ENCODE data around the gene CCDC33.

CCDC33 gene

DNA sequence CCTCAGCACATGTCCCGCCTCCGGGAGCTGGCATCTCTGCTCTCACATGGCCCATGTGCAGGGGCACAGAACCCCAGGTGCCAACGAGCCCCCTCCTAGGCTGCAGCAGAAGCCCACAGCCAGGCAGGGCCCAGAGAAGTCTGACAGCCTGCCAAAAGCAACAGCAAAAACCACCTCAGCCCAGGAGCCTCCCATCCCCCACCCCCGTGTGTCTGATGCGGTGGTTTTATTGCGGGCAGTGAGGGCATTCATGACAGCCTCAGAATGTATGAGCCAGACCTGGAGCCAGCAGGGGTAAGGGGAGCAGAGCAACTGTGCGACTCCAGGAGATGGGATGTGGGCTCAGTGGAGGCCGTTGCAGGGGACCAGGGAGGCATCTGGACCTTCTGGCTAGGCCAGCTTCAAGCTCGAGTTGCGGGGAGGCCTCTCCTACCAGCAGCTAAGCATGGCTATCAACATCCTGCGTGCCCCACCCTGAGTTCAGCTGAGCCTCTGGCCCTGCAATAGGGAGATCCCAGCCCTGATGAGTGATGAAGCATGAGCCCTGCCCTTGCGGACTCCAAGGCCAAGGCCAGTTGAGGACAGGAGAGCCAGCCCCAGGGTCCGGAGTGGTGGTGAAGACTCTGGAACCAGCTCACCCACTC lies 78.8 kb downstream of the CCDC33 start:
- no peak for DNase-seq (ENCODE audit: low spot score)

DNA sequence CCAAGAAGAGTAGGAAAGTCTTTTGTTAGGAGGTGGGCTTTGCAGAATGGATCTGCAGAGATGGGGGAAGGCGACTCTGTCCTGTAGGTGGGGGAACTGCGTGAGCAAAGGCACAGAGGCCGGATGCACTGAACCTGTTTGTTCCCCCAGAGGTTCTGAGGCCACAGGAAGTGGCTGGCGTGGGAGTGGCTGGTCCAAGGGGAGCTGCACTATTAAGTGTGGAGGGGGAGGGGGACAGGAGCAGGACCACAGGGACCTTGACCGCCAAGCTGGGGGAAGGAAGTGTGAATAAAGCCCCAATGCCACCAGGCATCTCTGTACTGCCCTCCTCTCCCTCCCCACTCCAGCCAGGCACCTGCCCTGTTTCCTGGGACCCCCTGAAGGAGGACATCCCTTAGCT lies 79.5 kb downstream of the CCDC33 start:
- no peak for DNase-seq (ENCODE audit: low spot score)

DNA sequence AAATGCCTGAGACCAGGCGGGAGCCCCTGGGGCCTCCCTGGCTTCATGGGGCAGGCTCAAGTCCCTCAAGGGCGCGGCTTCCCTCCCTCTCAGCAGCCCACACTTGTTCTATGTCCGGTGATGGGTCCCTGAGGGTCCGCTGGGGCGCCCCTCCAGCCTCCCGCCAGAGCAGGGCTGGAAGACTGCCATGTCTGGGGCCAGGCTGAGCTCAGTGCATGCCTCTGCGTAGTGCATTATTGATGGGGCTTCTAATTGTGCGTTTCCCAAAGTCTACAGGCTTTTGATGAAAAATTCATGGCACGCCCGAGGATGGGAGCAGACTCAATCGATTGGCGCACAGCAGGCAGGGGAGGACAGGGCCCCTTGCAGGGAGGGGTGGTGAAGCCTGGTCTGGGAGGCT lies 80.0 kb downstream of the CCDC33 start:
- no peak for DNase-seq (ENCODE audit: low spot score)

DNA sequence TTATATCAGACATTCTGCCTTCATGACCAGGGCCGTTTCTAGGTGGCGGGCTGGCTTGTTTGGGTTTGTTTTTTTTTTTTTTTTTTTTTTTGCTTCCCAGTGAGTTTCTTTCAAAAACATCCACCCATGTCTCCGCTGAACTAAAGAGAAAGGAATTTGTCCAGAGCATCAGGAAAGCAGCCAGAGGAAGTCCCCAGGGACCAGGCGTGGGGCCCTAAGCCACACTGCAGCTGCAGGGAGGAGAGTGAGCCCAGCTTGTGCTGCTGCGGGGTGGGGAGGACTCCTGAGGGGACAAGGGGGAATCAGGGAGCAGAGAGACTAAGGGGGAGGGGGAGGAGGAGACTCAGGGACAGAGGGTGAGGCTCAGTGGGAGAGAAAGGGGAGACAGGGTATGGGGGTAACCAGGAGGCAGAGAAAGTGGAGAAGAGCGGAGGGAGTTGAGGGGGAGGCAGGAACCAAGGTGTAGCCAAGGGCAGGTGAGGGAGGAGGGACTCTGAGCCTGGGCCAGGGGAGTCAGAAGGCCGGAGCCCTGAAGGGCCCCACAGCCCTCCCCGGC lies 81.8 kb downstream of the CCDC33 start:
- no peak for DNase-seq (ENCODE audit: low spot score)

DNA sequence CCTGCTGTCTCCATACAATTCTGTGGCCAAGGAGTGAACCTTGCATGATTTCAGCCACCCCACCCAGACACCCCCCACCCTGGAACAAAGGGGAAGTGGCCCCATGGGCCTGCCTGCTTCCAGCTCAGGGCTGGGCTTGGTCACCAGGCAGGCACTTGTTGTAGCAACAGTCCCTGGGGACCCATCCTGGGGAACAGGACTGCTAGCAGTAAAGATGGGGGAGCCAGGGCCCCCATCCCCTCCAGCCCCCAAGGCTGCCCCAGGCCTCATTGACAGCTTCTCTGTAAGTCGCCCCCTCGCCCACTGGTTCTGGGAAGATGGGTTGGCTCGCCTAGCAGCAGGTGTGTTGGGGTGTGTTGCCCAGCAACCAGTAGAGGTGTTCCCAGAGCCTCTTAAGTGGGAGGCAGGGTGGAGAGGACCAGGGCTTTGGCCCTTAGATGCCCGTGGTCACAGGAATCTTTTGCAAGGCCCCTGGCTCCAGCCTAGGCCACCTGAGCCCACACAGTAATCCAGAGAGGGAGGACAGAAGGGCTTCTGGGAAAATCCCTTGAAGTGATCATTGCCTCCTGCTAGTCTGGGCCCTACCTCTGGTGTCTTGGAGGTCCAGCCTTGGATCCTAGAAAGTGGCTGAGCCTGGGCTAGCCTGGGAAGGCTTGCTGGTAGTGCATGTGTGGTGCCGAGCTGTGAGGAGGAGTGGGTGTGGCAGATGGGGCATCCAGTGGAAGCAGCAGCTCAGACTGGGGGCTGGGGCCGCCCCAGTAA lies 82.4 kb downstream of the CCDC33 start:
- no peak for DNase-seq (ENCODE audit: low spot score)

DNA sequence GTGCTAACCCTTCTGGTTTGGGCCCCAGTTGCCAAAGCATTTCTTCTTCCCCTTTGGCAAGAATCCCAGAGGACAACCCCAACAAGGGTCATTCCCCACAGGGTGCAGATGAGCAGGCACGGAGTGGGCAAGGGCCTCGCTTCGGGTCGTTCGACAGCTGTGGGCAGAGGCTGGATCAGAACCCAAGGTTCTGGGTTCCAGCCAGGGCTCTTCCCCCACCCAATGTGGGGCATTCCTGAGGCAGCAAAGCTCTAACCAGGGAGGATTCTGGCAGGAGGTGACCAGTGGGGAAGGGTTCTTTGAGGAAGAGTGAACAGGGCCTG lies 83.0 kb downstream of the CCDC33 start:
- DNase-seq (ENCODE audit: low spot score) = no peak

DNA sequence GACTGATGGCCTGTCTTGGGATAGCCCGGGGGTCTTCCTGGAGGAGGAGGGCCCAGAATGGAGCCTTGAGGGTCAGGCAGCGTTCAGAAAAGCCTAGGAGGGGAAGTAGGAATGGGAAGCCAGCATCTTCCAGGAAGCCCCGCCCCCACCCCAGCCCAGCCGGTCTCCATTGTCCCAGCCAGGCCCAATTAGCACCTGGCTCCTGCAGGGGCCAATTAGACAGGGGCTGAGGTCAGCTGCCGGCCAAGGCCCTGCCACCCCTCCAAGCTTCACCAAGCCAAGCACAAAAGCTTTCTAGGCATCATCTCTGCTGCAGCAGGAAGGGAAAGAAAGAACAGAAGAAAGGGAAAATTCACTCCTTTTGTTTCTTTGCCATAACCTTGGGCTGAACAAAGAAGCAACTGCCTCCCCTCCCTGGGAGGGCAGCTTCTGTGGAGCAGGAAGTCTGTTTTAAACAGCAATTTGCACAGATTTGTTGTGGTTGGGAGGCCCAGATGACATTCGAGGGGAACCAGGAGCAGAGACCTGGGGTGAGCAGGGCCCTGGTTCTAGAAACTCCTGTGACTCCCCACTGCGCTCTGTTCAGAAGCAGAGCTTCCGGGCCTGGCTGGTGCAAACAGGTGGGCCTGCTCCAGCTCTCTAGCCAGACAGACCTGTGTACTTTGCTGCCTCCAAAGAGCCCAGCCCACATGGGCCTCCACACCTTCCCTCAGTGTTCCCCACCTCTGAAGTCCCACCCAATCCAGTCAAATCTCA lies 83.6 kb downstream of the CCDC33 start:
- no peak for DNase-seq (ENCODE audit: low spot score)

DNA sequence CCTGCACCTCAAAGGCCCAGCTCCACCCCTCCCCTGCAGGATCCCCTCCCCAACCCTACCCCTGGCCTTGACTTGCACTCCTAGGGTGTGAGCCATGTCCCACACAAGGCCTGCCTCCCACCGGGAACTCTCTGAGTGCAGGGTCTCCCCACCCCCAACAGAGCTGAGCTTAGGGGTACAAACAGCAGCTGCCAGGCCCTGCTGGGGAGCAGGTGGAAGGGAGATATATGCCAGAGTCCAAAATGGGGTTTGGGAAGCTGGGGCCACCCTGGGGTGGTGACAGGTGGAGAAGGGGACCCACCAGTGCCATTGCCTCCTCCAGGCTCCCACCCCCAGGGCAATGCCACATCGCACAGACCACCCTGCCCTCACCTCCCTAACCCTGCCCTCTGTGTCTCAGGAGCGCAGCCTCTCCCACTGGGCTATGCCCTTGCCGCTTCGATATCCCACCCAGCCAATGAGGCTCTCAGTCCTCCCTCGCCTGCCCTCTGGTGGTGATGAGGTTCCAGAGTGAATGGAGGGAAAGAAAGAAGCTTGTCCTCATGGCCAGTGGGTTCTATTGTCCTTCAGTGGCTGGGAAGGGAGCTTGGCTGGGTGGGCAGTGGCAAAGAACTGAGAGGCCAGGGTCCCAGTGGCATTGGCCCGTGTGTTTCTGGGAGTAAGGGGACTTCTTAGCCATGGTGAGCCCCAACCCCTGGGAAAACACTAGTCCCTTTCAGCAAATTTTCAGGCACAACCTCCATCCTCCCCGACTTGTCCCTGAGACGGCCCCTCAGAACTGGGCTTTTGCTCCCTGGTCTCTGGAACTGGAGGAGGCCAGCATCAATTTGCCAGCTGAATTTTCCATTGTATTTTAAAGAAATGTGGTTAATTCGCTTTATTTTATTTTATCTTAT lies 84.5 kb downstream of the CCDC33 start:
- no peak for DNase-seq (ENCODE audit: low spot score)

DNA sequence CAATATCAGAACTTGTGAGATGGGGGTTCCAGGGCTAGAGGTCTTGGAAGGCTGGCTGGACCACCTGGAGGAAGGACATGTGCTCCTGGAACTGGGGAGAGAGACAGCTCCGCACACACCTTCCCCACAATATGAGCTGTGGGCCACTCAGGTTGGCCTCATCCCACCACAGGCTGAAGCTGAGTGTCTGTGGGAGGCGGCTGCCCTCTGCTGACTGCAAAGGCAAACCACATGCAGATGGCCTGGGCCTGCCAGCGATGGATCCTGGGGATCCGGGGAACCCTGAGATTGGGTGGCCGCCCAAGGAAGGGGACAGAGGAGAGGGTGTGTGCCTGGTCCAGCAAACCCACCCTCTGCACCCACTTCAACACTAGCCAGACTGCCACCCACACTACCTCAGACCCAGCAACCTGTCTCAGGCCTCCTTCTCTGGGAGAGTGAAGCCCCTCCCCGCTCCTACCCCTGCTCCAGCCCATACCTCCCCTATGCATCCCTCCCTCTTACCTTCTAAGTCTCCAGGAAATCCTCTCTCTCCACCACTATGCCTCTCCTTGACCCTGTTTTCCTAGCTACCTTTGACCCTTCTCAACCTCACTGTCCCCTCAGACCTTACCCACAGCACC lies 86.5 kb downstream of the CCDC33 start:
- peak; percentile 27 for DNase-seq (ENCODE audit: low spot score)

DNA sequence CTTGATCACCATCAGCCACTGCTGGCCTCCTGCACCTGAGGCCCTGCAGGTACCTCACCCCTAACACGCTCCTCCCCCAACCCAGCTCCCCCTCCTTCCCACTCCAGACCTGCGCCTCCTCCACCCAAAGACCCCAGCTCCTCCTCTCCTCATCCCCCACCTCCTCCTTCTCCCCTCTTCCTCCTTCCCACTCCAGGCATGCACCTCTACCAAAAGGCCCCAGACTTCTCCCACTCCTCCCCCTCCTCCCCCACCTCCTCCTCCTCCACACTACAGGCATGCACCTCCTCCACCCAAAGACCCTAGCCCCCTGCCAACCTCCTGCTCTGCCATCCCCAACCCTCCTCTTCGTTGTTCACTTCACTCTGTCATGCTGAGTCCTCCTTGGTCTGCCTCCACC lies 88.6 kb downstream of the CCDC33 start:
- no peak for DNase-seq (ENCODE audit: low spot score)

DNA sequence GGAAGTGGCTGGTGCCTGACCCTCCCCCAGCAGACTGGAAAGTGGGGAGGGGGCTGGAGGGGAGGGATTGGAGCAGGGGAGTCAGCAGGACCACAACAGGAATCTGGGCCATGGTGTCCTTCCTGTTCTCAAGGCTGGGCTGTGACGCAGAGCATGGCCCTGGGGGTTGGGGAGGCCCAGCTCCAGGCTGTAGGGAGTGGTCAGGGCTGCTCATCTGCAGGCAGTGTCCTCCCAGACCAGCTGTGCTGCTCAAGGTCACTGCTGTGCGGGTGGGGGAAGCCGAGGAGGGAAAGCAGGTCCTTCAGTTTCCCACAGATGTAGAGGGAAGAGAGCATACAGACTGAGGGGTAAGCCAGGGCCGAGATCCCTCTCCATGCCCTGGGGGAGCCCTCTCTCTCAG lies 90.6 kb downstream of the CCDC33 start:
- DNase-seq (ENCODE audit: low spot score) = no peak

DNA sequence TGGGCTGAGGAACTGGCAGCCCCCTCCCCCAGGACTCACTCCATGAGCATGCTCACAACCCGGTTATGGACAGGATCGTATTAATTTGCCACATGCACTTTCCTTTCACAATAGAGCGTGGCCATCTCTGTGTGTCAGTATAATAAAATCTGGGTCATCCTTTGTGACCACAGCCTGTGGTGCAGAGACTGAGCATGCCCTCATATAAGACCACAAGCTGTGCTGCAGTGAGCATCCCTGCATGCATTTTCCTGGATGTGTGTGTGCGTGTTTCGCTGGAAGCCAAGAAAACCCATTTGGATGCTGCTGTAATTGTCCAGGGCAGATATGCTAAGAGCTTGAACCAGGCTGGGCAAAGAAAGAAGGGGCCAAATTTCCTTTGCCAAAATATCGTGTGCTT lies 91.6 kb downstream of the CCDC33 start:
- DNase-seq (ENCODE audit: low spot score) = no peak

DNA sequence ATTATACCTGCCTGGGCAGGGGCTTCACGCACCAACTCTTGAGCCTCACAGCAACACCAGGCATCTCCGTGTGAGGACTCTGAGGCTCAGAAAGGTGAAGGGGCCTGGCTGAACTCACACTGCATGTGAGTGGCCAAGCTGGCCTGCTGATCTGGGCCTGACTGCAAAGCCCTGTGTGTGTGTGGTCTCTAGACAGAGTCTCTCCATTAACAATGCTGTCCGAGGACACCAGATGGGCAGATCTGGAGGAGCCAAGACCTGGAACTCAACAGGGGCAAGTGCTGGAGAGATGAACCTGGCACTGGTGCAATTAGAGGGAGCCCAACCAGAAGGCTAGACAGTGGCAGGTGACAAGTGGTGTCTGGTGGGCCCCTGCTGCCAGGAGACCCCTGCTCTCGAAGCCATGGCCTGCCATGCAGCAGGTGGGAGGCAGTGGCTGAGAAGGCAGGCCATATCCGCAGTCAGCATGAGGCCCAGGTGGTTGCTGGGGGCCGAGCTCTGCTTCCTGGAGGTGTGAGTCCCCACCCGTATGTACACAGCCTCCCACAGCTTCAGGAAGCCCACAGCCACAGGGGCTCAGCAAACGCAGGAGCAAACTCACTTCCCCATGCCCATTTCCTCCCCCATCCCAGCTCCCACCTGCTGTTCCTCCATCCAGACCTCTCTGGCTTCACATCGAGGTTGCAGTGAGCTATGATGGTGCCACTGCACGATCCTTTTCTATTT lies 92.4 kb downstream of the CCDC33 start:
- DNase-seq (ENCODE audit: low spot score) = no peak

DNA sequence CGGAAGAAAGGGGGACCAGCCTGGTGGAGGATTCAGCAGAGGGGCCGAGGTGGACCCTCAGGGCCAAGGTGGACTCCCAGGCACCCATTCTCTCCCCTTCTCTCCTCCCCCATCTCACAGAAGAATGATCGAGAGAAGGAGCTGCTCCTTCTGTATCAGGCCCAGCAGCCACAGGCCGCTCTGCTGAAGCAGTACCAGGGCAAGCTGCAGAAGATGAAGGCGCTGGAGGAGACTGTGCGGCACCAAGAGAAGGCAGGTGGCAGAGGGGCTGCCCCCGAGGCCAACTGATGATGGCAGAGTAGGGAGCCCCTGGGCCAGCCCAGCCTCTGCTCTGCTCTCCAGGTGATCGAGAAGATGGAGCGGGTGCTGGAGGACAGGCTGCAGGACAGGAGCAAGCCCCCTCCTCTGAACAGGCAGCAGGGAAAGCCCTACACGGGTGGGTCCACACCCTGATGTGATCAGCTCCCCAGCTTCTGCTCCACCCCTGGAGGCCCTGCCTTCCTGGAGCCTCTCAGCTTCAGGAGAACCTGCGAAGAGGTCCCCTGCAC lies 94.8 kb downstream of the CCDC33 start:
- DNase-seq (ENCODE audit: low spot score) = no peak

DNA sequence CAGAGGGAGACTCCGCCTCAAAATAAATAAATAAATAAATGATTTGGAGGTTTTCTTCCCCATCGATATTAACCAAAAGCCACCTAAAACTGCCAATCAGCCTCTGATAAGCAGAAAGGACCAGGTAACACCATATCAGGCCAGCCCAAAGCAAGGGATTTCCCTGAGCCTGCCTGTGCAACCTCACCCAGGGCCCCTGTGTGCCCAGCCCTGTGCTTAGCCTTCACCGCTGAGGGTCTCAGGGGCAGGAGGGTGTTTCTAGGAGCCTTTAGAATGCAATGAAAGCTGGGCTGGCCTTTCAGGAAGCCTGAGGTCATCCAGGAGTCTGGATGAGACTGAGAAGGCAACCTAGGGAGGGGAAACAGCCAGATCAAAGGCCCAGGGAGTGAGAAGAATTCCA lies 95.9 kb downstream of the CCDC33 start:
- DNase-seq (ENCODE audit: low spot score) = no peak

DNA sequence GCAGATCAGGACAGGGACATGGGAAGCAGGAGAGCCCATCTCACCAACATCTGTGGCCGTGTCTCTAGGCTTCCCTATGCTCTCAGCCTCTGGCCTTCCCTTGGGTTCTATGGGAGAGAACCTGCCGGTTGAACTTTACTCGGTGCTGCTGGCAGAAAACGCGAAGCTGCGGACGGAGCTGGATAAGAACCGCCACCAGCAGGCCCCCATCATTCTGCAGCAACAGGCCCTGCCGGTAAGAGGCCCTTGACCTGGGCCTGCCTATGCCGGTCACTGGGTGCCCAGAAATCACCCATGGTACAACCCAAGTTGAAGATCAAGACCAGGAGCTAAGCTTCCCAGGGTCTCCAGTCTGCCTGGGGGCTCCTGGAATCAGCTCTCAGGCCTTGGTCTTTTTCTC lies 96.5 kb downstream of the CCDC33 start:
- no peak for DNase-seq (ENCODE audit: low spot score)

DNA sequence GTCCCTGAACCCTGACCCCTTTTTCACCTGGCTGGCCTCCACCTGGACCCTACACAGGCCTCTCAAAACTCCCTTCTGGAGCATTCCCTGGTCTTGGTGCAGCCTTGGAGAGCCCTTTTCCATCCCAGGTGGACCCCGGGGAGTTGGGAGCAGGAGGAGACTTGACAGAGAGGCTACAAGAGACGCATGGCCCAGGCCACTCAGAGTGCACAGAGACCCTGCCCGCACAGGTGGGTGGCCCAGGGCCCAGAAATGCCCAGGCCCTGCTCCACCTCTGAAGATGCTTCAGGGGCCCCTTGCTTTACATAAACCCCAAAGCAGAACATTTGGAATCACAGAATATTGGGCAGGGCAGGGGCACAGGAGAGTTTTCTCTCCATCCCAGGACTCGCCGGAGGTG lies 97.0 kb downstream of the CCDC33 start:
- no peak for DNase-seq (ENCODE audit: low spot score)

DNA sequence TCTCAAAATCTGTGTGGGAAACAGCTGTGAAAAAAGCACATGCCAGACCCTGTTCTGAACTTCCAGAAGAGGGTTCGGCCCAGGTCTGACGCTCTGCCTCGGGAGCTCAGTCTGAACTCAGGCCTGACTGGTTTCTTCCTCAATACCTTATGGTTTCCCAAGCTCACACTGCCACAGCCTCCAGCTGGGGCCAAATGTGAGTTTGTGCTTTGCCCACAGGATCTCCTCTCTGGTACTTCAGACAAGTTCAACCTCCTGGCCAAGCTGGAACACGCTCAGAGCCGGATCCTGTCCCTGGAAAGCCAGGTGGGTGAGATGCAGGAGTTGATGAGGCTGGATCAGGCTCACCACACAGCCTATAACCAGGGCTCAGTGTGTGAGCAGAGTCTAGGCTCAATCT lies 97.5 kb downstream of the CCDC33 start:
- DNase-seq (ENCODE audit: low spot score) = no peak

DNA sequence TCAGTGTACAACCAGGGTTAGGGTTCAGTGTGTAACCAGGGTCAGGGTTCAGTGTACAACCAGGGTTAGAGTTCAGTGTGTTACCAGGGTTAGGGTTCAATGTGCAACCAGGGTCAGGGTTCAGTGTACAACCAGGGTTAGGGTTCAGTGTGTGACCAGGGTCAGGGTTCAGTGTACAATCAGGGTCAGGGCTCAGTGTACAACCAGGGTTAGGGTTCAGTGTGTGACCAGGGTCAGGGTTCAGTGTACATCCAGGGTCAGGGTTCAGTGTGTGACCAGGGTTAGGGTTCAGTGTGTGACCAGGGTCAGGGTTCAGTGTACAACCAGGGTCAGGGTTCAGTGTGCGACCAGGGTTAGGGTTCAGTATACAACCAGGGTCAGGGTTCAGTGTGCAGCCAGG lies 98.0 kb downstream of the CCDC33 start:
- no peak for DNase-seq (ENCODE audit: low spot score)

DNA sequence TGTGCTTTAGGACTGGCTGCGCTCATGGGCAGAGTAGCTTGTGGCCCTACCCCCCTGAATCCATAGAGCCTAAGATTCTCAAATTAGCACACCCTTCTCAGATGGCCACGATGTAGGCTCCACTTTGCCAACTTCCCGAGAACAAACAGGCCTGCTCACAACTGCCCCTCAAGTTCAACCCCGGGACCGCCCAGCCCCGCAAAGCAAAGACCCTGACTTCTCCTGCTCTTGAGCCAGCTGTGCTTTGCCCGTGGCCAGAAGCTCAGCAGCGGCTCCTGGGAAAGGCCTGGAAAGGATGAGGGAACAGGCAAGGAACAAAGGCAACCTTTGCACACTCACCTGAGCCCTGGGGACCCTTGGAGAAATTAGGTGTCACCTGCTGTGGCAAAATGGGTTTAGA lies 99.3 kb downstream of the CCDC33 start:
- DNase-seq (ENCODE audit: low spot score) = no peak
